Measurements from ENCODE around the gene HRAS.

HRAS gene

GRCh38 chr11:554428-555226, 19.3 kb upstream of the HRAS start:
- in situ Hi-C loops (cut with MboI; ENCODE audit: low sequenced_read_pairs): no loop called here

- in situ Hi-C loops (cut with MboI; ENCODE audit: low sequenced_read_pairs): no loop called here
Measured at GRCh38 chr11:553988-554340, 18.6 kb upstream of the HRAS start.

- in situ Hi-C loops (cut with MboI; ENCODE audit: low sequenced_read_pairs): no loop called here
Measured at GRCh38 chr11:553083-553987, 18.0 kb upstream of the HRAS start.

- in situ Hi-C loops (cut with MboI; ENCODE audit: low sequenced_read_pairs): no loop called here
Measured at GRCh38 chr11:551596-551995, 16.2 kb upstream of the HRAS start.

- in situ Hi-C loops (cut with MboI; ENCODE audit: low sequenced_read_pairs): no loop called here
Measured at GRCh38 chr11:551131-551530, 15.8 kb upstream of the HRAS start.

GRCh38 chr11:550746-551085, 15.3 kb upstream of the HRAS start:
- in situ Hi-C loops (cut with MboI; ENCODE audit: low sequenced_read_pairs): no loop called here

GRCh38 chr11:550021-550745, 14.8 kb upstream of the HRAS start:
- in situ Hi-C loops (cut with MboI; ENCODE audit: low sequenced_read_pairs): no loop called here

GRCh38 chr11:548700-549603, 13.6 kb upstream of the HRAS start:
- in situ Hi-C loops (cut with MboI; ENCODE audit: low sequenced_read_pairs): no loop called here

- in situ Hi-C loops (cut with MboI; ENCODE audit: low sequenced_read_pairs): no loop called here
Measured at GRCh38 chr11:545171-545570, 9.8 kb upstream of the HRAS start.

- in situ Hi-C loops (cut with MboI; ENCODE audit: low sequenced_read_pairs): no loop called here
Measured at GRCh38 chr11:544817-545166, 9.4 kb upstream of the HRAS start.

- in situ Hi-C loops (cut with MboI; ENCODE audit: low sequenced_read_pairs): no loop called here
Measured at GRCh38 chr11:541433-541885, 6.1 kb upstream of the HRAS start.

- in situ Hi-C loops (cut with MboI; ENCODE audit: low sequenced_read_pairs): no loop called here
Measured at GRCh38 chr11:540583-541432, 5.4 kb upstream of the HRAS start.

- in situ Hi-C loops (cut with MboI; ENCODE audit: low sequenced_read_pairs): no loop called here
Measured at GRCh38 chr11:539971-540481, 4.7 kb upstream of the HRAS start.

GRCh38 chr11:538431-539051, 3.2 kb upstream of the HRAS start:
- in situ Hi-C loops (cut with MboI; ENCODE audit: low sequenced_read_pairs): no loop called here

GRCh38 chr11:537622-538430, 2.5 kb upstream of the HRAS start:
- in situ Hi-C loops (cut with MboI; ENCODE audit: low sequenced_read_pairs): no loop called here

- in situ Hi-C loops (cut with MboI; ENCODE audit: low sequenced_read_pairs): no loop called here
Measured at GRCh38 chr11:536841-537621, 1.7 kb upstream of the HRAS start, which contains the start of gene LRRC56. Gene LRRC56, plus strand, starts transcription at chr11:537527. Its CDS starts 3,158 bp downstream, at chr11:540685.

GRCh38 chr11:535210-535518, 212 bp downstream of the HRAS start:
- in situ Hi-C loops (cut with MboI; ENCODE audit: low sequenced_read_pairs): no loop called here
